ENCODE results near the gene NMNAT1.
"Not testable (repeated sequence)": the region's sequence is repeated elsewhere in the genome, so short reads cannot be mapped to it uniquely, and the experiment has no call there.

NMNAT1 gene

DNA sequence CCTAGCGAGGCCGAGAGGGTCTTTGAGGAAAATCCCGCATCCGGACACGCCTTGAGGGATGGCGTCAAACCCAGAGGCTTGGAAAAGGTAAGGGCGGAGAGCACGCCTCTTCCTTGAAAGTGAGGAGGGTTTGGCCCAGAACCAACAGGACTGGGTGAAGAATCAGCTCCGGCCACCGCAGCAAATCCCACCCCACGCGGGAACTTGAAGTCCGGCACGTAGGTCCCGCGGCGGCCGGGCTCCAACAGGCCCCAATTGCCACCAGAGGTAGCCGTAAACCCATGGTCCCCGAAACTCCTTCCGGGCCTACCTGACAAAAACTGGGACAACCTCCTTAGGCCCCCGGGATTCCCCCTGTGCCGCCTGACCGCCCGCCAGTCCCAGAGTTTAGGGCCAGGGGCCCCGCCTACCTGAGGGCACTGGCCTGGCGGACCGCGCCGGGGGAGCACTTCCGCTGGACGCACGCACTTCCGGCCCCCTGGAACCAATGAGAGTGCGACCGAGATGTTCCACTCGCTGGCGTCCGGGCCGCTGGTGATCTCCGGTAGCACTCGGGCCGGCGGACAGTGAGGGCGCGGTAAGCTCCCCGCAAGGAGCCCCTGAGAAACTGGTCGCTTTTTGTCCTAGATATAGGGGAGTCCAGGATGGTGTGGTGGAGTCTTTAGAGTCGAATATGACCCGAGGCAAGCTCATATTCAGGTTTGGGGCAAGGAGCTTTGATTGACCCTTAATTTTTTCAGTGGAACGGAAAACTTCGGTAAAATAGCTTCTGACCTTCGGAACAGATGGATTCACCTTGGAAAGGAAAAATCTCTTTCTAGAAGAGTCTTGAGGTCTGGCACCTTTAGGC is at the start of gene NMNAT1, which contains the start of gene LZIC:
TSS of gene NMNAT1 (plus strand) at position 537 of the 850 bp plus-strand sequence. CDS start 28,599 bp downstream, outside the sequence.
TSS of gene LZIC (minus strand) at position 453 of the 850 bp plus-strand sequence. CDS start 6,772 bp downstream, outside the sequence.
- DNase-seq (ENCODE audit: low read depth) = peak; percentile 98

DNA sequence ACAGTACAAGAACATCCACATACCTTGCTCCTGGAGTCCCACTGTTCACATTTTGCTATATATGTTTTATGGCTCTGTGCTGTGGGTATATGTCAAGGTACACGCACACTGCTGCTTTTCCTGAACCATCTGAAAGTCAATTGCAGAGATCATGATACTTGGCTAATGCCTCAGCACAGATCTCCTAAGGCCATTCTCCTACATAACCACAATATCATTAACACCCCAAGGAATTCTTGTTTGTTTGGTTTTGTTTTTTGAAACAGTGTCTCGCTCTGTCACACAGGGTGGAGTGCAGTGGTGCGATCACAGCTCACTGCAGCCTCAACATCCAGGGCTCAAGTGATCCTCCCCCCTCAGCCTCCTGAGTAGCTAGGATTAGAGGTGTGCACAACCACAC is 49.2 kb upstream of the NMNAT1 start:
- DNase-seq (ENCODE audit: low read depth) = no peak

DNA sequence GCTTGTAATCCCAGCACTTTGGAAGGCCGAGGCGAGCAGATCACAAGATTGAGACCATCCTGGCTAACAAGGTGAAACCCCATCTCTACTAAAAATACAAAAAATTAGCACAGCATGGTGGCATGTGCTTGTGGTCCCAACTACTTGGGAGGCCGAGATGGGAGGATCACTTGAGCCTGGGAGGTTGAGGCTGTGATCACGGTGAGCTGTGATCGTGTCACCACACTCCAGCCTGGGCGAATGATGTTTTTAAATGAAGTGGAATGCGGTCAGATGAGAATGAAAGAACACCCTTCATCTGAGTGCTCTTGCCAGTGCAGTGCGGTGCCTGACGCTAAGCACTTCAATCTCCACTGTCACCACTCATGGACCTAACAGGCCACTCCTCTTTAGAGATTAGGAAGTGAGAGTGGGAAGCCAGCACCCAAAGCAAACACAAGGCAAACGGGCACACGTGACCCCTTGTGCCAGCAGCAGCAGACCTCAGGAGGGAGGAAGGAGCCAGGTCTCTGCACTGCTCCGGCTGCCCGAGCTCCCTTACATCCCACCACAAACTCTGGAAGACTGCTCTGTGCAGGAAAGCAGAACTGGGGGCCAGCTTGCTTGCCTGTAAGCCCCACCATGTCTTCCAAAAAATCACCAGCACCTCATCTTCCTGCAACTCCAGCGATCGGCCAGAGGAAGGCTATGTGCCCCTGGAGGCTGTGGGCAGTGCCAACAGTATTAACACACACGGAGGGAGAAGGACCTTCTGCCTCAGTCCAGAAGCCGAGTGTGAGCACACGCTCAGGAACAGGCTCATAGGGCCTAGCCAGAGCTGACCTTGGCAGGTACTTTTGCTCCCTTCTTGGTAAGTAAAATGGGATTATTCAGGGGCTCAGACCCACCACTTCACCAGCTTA is 42.9 kb upstream of the NMNAT1 start:
- no peak for DNase-seq (ENCODE audit: low read depth)

DNA sequence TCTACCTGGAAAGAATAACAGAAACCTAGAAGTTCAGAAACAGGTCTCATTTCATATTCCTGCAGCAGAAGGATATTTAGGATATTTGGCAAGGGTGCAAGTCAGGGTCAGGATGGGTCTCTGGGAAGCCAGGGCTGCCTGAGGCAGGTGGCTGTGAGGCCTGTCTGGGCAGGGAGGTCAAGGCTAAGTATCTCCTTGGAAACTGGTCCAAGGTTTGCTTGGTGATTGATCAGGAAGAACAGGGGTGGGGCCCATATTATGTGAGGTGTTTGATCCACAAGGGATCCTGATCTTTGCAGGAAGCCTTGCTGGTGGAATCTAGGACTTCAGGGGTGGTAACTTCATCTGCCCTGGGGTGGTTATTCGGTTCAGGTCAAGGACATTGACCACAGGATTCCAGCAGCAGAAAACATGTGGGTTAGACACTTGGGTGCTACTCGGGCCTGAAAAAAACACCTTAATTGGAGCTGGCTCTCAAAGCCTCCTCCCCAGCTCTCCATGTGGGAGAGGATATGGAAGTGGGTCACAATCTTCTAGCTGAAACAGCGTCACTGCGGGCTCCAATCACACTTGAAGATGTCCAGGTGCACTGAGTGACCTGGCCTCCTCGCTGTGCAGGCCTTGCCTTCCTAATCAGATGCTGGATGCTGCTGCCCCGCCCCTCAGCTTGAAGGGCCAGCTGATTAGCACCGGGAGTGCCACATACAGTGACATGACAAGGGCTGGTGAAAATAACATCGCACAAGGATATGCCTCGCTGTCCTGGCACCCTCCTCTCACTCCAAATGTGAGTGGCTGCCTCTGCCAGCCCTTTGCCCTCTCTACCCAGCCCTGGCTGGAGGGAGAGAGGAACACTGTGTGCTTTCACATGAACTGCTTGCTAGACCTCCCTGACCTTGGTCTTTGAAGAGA is 41.9 kb upstream of the NMNAT1 start:
- no peak for DNase-seq (ENCODE audit: low read depth)

DNA sequence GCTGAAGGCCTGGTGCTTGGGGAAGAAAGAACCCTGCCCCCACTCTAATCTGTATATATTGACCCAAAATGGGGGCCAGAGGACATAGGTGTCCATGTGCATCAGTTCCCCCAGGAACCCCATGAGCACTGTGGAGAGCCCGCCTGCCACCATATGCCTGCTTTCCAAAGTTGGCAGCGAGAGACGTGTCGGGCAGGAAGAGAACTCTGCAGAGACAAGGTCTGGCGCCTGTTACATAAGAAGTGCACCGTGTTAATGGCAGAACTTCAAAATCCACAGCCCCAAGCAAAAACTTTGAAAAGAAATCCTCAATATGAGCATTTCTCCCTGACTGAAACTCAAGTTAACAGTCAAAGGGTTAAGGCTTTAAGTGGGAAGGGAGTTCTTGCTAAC is 41.2 kb upstream of the NMNAT1 start:
- DNase-seq (ENCODE audit: low read depth) = no peak

DNA sequence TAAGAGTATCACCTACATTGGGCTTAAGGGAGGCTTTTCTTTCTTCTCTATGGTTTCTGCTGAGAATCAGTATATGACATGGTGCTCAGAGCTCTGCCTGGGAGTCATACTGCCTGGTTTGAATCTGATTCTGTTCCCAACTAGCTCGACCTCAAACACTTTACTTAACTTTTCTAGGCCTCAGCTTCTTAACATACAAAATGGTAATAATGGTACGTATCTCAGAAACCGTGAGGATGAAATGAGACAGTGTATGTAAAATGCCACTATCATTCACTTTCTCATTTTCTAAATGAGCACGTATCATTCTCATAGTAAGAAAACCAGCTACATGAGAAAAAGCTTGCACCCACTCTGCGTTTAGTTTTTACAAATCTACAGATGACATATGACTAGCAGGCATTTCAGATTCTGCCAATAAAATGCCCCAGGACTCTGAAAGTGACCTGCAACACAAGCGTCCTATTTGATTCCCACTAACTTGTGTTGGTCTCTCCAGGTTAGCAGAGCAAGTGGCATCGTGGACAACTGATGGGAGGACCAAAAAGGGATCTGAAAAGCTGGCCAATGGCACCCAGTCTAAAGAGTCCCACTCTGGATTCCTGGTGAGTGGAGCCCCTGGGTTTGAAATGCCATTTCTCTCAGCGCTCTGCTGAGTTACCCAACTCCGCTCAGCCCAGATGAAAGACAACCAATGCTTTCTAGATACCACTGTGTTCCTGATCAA is 39.3 kb upstream of the NMNAT1 start:
- no peak for DNase-seq (ENCODE audit: low read depth)

DNA sequence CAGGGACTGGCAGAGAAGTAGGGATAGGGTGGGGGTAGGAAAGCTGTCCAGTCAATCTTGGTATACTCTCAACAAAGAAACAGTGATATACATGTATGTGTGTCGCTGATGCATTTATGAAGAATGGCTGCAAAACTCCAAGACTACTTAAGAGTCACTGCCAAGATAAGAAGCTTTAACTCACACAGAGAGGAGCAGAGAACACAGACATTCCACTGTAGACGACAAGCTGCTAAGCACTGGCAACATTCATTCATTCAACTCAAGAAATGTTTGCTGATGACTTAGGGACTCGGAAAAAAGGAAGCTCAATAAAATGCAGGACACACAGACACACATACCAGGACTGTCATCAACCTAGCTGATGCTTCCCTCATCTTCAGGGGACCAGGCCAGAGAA is 38.7 kb upstream of the NMNAT1 start:
- DNase-seq (ENCODE audit: low read depth) = peak; percentile 24

DNA sequence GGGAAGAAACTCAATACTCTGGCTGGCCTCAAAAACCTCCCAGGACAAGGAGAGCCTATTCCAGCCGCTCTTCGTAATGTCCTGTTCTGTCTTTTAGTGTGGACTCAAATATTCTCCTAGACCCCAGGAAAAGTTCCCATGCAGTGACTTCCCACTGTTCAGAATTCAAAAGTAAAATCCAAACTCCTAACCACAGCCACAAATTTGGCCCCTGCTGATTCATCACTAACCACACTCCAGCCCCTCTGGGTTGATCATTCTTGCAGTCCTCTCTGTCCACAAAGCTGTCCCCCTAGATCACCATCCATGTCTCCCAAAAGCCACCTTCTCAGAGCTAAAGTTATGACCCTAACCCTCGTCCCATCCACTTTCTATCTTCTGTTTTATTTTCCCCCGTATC is 38.3 kb upstream of the NMNAT1 start:
- DNase-seq (ENCODE audit: low read depth) = peak; percentile 21

DNA sequence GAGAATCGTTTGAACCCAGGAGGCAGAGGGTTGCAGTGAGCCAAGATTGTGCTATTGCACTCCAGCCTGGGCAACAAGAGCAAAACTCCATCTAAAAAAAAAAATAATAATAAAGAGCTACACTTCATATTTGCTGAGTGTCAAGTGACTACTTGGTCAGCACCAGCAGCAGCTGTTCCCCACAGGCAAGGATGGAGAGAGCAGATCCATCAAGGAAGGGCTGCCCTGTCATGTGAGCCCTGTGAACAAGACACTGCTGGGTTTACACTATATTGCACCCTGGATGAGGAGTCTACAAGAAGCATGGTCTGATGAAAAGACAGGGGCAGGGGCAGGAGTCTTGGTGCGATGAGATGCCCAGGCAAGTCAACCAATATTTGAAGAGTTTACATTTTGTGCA is 36.8 kb upstream of the NMNAT1 start:
- no peak for DNase-seq (ENCODE audit: low read depth)

DNA sequence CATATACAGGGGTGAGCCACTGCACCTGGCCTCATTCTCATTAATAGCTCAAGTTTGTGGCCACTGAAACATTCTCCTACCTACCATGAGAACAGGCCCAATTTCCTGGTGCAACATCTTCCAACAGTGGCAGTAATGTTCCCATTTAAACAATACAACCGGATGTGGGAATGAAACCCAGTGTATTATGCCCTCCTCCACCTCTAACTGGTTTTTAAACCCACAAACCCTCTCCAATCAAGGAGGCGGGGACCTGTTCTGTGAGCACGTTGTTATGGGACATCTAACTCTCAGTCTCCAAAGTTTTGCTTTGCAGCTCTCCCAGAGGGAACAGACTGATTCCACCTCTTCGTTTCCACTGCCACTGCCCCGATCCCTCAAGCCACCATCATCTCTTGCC is 35.8 kb upstream of the NMNAT1 start:
- no peak for DNase-seq (ENCODE audit: low read depth)

DNA sequence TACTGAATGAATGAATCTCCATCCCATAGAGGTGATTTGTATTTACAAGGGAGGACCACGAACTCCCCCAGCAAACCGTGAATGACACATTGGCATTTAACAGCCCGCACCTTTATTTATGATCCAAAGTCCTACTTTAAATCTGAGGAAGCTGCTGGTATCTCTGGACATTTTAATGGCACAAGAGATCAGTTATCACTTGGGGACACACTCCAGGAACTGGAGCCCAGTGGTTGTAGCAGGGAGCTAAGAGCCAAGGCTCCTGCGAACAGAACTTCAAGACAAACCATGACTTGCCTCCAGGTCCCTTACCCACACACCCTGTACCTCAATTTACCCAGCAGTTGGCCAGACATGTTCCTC is 34.4 kb upstream of the NMNAT1 start:
- DNase-seq (ENCODE audit: low read depth) = no peak

DNA sequence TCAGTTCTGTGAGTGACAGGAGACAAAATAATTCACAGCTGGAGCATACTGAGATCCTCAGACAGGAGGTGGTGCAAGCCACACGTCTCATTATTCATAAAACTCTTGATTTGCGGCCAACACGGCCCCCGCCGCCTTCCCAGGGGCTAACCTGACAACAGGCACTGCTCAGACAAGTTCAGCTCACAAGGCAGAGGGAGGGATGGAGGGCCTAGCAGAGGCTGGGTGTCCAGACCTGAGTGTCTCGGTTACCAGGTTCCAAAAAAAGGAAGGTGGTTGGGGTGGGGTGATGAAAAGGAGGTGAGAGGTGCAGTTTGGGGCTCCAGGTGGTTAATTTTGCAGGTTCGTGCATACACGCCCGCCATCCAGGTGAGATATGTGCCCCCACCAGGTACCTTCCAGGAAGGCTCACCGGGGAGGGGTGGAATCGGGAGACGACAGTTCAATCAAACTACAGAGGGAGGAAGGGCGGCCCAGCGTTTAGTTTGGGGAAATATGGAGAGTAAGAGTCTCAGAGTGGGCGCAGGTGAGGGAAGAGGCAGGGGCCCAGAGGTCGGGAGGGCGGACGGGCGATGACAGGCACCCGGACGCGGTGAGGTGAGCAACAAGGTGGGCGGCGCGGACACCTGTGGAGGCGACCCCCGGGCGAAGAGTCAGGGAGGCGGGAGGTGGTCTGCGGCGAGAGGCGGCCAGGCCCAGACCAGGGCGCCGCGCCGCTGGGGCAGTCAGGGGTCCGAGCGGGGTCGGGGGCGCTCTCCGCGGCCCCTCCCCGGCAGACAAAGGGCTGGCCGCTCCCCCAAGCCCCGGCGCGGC is 33.8 kb upstream of the NMNAT1 start:
- DNase-seq (ENCODE audit: low read depth) = peak; percentile 27

DNA sequence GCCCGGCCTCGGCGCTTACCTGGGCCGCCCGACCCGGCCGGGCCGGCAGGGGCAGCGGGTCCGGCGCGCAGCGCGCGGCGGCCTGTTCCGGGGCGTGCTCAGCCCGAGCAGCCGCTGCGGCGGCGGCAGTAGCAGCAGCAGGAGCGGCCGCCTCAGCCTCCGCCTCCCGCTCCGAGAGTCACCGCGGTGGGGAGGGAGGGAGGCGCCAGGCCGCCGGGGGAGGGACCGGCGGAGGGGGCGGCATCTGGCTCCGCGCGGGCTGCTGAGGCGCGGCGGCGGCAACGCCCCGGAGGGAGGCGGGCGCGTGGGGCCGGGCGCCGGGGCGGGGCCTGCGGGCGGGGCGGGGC is 33.2 kb upstream of the NMNAT1 start, which contains the start of gene CTNNBIP1:
TSS of gene CTNNBIP1 (minus strand) at position 194 of the 347 bp plus-strand sequence. CDS start 38,205 bp downstream, outside the sequence.
- no peak for DNase-seq (ENCODE audit: low read depth)

DNA sequence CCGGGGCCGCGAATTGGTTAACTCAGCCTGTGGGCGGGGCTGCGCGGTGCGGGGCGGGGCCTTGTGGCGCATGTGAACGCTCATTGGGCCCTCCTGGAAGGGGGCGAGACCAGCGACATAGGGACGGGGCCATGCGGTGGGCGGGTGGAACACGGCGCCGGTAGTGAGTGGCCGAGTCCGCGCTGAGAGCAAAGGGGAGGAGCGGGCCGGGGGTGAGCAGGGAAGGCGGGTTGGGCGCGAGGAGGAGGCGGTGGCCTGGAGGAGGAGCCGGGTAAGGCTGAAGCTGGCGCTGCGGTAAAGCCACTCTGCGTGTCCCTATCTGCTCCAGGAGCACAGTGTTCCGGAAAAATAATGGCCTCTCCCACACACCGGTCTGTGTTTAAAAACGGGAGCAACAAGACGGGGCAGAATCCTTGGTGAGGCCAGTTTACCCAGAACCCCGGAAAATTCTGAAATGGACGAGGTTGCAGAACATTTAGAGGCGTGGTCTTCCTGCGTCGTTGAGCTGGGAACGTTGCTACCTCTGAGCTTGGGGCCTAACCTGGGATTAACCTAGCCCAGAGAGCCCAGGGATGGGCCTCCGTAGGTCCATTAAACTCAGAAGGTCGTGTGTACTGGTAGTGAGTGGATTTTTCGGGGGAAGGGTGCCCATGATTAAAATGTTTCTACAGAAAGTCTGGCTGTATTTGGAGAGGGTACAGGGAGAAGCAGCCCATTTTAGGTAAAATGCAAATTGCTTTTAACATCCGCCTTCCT is 32.7 kb upstream of the NMNAT1 start:
- peak; percentile 99 for DNase-seq (ENCODE audit: low read depth)

DNA sequence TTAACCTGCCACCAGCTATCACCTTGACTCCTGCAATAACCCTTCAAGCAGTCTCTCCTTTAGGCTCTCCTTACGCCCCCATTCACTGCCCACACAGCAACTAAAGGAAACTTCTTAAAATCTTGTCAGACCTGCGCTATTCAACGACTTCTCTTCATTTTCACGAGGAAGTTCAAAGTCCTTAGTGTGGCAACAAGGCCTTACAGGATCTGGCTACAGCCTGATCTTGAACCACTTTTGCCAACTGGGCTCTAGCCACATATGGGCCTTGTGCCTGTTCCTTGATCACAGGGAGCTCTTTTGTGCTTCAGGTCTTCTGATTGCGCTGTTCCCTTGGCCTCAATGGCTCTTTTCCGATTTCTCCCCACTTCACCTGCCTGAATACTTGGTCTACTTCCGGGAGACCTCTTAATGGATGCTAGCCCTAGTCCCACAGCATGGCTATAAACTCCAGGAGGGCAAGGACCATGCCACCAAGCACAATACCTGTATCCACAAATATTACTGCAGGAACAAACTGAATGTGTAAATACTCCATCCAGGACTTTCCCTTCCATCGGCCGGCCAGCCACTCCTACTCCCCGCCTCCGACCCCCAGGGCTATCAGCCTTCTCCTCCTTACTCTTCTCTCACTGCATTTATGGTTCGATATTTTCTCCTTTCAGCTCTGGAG is 30.9 kb upstream of the NMNAT1 start:
- DNase-seq (ENCODE audit: low read depth) = no peak

DNA sequence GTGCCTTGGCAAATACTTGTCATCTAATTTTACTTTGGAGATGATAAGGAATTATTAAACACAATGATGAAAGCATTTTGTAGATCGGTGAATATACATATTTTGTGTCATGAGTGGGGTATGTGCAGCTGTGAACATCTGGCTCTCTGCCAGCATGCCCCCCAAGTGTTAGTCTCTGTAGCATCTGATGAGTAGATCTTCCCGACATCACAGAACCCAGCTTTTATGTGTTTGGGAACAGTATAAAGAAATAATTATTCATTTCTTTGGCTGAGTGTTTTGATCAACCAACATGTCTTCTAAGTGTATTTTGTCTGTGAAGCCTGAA is 28.7 kb upstream of the NMNAT1 start:
- no peak for DNase-seq (ENCODE audit: low read depth)

DNA sequence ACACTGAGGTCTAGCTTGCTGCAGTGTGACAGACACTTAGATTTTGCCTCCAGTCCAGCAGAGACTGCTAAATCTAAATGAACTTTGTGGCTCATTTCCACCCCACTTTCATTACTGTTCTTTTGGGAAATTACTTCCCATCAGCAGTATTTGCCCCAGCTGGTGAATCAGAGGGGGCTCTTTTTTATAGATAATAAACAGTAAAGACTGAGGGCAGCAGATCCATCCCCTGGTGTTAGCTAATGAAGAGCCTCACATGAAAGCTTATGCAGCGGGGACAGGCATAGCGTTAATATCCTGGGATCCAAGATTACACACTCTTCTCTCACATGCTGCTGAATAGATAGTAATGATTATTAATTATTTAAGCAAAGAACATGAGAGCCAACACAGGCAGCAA is 26.8 kb upstream of the NMNAT1 start:
- no peak for DNase-seq (ENCODE audit: low read depth)

DNA sequence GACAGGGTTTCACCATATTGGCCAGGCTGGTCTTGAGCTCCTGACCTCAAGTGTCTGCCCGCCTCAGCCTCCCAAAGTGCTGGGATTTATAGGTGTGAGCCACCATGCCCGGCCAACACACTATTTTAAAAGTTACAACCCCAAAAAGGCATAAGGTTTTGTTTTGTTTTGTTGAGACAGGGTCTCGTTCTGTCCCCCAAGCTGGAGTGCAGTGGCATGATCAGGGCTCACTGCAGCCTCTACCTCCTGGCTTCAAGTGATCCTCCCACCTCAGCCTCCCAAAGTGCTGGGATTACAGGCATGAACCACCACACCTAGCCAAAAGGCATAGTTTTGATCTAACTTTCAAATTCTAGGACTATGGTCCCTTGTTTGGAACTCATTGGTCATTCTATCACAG is 25.8 kb upstream of the NMNAT1 start:
- DNase-seq (ENCODE audit: low read depth) = not testable (repeated sequence)

DNA sequence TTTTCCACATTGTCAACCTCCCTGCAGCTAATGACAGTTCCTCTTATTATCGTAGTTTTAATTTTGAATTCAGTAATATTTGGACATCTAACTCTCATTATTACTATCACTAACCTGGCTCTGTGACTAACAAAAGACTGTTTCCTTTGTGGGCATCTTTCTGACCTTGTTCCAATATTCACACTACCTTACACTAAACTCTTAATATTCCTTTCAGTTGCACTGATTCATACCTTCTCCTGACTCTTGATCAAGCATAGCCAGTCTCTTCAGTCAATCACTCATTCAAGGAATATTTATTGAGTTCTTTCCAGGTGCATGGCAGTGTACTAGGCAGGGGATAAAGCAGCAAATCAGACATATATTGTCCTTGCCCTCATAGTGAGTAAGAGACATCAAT is 25.4 kb upstream of the NMNAT1 start:
- DNase-seq (ENCODE audit: low read depth) = no peak
